ENCODE data around the gene SH3RF1.
"Not testable (repeated sequence)": the region's sequence is repeated elsewhere in the genome, so short reads cannot be mapped to it uniquely, and the experiment has no call there.

Gene SH3RF1

GRCh38 chr4:169201222-169202144 is 69.3 kb downstream of the SH3RF1 start:
- DNase-seq (ENCODE audit: low read depth, low spot score): no peak

- DNase-seq (ENCODE audit: low read depth, low spot score): no peak
Observed at GRCh38 chr4:169200361-169201030, 70.3 kb downstream of the SH3RF1 start.

GRCh38 chr4:169199184-169199583 is 71.6 kb downstream of the SH3RF1 start:
- no peak for DNase-seq (ENCODE audit: low read depth, low spot score)

- no peak for DNase-seq (ENCODE audit: low read depth, low spot score)
Observed at GRCh38 chr4:169198167-169198566, 72.6 kb downstream of the SH3RF1 start.

GRCh38 chr4:169197206-169197605 is 73.5 kb downstream of the SH3RF1 start:
- not testable (repeated sequence) for DNase-seq (ENCODE audit: low read depth, low spot score)

GRCh38 chr4:169195032-169195431 is 75.7 kb downstream of the SH3RF1 start:
- DNase-seq (ENCODE audit: low read depth, low spot score): no peak

- not testable (repeated sequence) for DNase-seq (ENCODE audit: low read depth, low spot score)
Observed at GRCh38 chr4:169189968-169190367, 80.8 kb downstream of the SH3RF1 start.

- no peak for DNase-seq (ENCODE audit: low read depth, low spot score)
Observed at GRCh38 chr4:169189372-169189771, 81.4 kb downstream of the SH3RF1 start.

GRCh38 chr4:169188204-169188603 is 82.6 kb downstream of the SH3RF1 start:
- DNase-seq (ENCODE audit: low read depth, low spot score): no peak

GRCh38 chr4:169185133-169185956 is 85.4 kb downstream of the SH3RF1 start:
- DNase-seq (ENCODE audit: low read depth, low spot score): no peak

- no peak for DNase-seq (ENCODE audit: low read depth, low spot score)
Observed at GRCh38 chr4:169184686-169185085, 86.1 kb downstream of the SH3RF1 start.

GRCh38 chr4:169184236-169184635 is 86.5 kb downstream of the SH3RF1 start:
- no peak for DNase-seq (ENCODE audit: low read depth, low spot score)

GRCh38 chr4:169183581-169183980 is 87.2 kb downstream of the SH3RF1 start:
- no peak for DNase-seq (ENCODE audit: low read depth, low spot score)

- no peak for DNase-seq (ENCODE audit: low read depth, low spot score)
Observed at GRCh38 chr4:169179609-169180521, 90.9 kb downstream of the SH3RF1 start.

- not testable (repeated sequence) for DNase-seq (ENCODE audit: low read depth, low spot score)
Observed at GRCh38 chr4:169178092-169178491, 92.7 kb downstream of the SH3RF1 start.

- DNase-seq (ENCODE audit: low read depth, low spot score): no peak
Observed at GRCh38 chr4:169175476-169175875, 95.3 kb downstream of the SH3RF1 start.

GRCh38 chr4:169175035-169175434 is 95.7 kb downstream of the SH3RF1 start:
- no peak for DNase-seq (ENCODE audit: low read depth, low spot score)

GRCh38 chr4:169174247-169174646 is 96.5 kb downstream of the SH3RF1 start:
- DNase-seq (ENCODE audit: low read depth, low spot score): no peak

- DNase-seq (ENCODE audit: low read depth, low spot score): no peak
Observed at GRCh38 chr4:169167957-169168858, 102.5 kb downstream of the SH3RF1 start.
